HG02884 (cell line): ENCODE measurements around the gene AQP5.

ENCODE experiments used
- ATAC-seq: cut with Tn5 transposase; IDR thresholded peaks from one replicate; pipeline ENCODE4 v1.9.1; 2021; ENCODE audit warnings: mild to moderate bottlenecking, moderate library complexity; ENCODE audit not compliant: unreplicated experiment

AQP5 gene

GRCh38 chr12:49963976-49964815 lies 2.5 kb downstream of the AQP5 start:
- ATAC-seq, result no peak

GRCh38 chr12:49964849-49965624 lies 3.4 kb downstream of the AQP5 start:
- no peak for ATAC-seq

GRCh38 chr12:49965836-49966235 lies 4.2 kb downstream of the AQP5 start:
- ATAC-seq, result no peak

DNA sequence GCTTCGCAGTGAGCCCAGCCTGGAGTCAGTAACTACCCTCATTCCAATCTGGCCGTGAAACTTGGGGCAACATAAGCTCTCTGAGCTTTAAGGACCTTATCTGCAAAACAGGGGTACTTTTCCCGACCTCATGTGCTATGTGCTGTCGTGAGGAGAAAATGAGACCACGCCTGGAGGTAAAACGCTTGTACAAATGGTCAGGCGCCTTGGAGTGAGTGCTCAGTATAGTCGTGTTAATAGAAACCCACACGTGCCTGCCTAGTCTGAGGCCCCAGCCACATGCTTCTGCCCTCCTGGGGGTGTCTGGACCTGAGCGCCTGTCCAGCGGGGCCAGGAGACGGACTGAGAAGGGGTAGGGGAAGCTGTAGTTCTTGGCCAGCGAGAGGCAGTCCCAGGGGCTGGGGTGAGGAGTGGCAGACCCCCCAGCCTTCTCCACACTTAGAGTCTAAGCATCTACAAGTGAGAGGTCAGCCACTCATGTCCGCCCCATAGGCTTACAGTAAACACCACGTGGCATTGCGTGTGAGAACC lies 4.9 kb downstream of the AQP5 start:
- ATAC-seq, result no peak

DNA sequence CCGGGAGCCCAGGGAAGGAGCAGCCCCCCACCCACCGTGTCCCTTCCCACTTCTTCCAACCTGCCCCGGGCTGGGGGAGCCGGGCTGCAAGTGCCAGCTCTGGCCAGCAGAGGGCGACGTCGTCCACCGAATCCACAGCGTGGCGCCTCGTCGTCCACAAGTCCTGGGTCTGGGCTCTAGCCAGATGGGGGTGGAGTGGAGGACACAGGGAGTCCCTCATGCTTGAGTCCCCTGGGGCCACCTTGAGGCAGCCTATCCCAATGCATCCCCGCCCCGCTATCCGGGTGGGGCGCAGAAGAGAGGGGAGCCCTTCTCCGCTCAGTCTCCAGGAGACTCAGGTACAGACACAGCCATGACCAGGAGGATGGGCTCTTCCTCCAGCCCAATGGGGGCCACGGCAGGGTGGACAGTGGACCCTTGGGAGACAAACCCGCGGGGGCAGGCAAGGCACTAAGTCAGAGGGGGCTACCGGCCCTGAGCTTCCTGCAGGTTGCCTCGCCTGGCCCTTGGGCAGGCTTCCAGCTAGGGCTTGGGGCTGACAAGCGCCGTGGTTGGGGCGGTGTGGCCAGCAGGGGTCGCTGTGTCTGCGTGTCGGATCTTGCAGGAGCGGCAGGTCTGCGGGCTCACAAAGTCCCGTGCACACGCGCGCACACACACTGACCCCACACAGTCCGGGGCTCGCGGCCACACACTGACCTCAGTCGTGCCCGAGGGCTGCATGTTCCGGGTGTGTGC lies 5.5 kb downstream of the AQP5 start:
- peak; percentile 50 for ATAC-seq

DNA sequence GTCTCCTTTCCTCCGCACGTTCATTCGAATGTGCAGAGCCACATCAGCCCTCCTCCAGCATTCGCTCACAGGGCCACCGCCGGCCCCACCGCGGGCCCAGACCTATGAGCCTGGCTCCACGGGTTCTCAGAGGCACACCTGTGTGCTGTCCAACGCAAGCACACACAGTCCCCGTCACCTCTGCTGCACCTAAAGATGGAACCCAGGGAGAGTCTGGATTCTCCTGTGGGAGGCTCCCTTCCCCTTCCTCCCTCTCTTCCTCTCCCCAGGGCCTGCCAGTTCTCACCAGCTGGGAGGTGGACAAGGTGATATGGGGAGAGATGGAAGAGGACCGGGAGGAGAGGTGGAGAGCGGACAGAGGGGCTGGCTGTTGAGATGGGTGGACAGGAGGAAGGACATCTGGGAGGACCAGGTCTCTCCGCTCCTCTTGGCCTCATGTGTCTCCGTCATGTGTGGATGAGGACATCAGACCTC lies 6.1 kb downstream of the AQP5 start:
- no peak for ATAC-seq

- ATAC-seq, result no peak
Observed at GRCh38 chr12:49968471-49968870, 6.8 kb downstream of the AQP5 start.

DNA sequence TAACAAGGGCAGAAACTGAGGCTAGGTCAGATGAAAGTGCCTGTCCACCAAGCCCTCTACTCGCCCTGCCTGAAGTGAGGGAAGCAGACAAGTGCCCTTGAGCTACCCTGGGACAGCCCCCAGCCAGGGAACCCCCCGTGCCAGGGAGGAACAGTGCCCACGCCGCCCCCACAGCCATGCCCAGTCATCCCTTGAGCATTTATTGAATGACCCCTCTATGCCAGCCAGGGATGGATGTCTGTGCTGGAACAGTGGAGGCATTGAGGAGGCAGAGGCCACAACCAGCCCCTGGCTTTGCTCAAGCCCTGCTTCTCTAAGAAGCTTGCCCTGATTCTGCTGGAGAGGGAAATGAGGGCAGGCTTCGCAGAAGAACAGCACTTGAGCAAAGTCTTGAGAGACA lies 7.4 kb downstream of the AQP5 start:
- ATAC-seq, result no peak

DNA sequence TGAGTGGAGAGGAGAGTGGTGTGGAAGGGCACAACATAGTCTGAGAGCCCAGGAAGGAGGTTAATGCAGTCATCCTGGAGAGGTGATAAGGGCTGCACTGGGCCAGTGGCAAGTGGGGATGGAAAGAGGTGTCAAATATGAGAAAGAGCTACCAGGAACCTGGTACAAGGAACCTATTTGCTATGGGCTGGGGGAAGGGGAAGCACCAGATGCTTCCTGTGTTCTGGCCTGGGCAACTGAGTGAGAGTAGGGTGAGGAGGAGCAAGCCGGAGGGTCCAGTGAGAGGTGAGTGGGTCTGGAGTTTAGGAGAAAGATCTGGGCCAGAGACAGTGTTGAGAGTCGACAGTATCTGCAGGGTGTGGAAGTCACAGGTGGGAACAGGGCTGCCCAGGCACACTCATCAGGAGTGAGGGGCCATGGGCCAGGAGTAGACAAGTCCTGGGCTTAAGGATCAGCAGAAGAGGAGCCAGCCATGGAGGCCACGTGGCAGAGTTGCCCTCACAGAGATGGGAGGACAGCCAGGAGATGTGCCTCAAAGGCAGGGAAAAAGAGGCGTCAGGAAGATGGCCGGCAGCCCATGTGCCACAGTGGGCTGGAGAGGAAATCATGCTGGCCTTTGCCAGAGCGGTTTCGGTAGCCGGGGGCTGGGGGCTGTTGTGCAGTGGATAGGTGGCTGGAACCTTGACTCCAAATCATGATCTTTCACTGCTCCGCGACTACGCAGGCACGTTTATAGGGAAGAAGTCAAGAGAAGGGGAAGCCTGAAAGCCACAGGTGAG lies 8.2 kb downstream of the AQP5 start:
- no peak for ATAC-seq

- ATAC-seq, result no peak
Observed at GRCh38 chr12:49970658-49971057, 9.0 kb downstream of the AQP5 start.

DNA sequence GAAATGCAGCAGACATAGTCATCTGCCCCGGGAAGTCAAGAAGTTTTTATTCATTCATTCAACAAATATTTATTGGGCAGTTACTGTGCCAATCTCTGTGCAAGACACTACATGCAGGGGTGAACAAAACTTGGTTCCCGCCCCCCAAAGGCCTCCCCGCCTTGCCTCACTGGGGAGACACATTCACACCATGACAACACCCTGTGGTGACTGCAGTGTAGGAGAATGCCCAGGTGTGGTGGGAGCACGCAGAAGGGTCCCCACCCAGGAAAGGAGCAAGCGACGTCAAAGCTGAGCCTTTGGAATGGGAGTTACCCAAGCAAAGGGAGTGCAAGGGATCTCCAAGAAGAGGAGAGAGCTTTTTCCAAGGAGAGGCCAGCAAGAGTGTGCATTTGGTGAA lies 9.5 kb downstream of the AQP5 start:
- no peak for ATAC-seq

DNA sequence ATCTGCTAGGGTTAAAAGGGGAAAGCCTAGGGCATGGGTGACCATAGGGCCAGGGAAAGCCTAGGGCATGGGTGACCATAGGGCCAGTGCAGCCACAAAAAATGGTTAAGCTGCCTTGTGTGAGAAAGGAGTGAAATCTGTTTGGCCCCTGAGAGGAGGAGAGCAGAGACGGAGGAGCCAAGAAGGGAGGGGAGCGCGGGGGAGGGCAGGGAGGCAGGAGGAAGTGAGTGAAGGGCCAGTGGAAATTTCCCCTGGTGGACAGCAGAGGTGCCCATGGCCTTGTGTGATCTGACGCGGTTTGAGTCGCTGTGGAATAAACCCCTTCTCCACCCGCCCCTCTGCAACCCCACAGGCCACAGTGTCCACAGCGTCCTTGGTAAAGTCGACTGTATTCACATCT lies 10.5 kb downstream of the AQP5 start:
- ATAC-seq, result no peak

GRCh38 chr12:49972641-49973360 lies 11.1 kb downstream of the AQP5 start, which contains the start of gene AQP6:
AQP6 (plus strand) TSS chr12:49972947; CDS start chr12:49973174, 227 bp downstream.
- ATAC-seq, result no peak

- ATAC-seq, result no peak
Observed at GRCh38 chr12:49973361-49973830, 11.7 kb downstream of the AQP5 start.

DNA sequence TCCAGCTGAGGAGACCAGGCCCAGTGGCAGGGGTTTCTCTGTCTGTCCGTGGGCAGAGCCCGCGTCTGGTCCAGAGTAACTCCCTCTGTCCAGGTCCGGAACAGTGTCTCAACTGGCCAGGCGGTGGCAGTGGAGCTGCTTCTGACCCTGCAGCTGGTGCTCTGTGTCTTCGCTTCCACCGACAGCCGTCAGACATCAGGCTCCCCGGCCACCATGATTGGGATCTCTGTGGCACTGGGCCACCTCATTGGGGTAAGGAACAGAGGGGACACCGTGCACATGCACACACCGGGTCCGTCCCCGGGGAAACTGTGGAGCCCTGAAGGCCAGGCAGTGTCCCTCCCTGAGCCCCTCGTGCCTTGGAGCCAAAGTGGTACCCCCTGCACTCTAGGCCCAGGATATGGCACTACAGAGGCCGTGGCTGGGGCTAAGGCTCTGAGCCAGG lies 12.6 kb downstream of the AQP5 start:
- no peak for ATAC-seq

- no peak for ATAC-seq
Observed at GRCh38 chr12:49974677-49975317, 13.1 kb downstream of the AQP5 start.

- ATAC-seq, result no peak
Observed at GRCh38 chr12:49975318-49975761, 13.7 kb downstream of the AQP5 start.

GRCh38 chr12:49976557-49976956 lies 14.9 kb downstream of the AQP5 start:
- ATAC-seq, result no peak

- ATAC-seq, result no peak
Observed at GRCh38 chr12:49978125-49978524, 16.5 kb downstream of the AQP5 start.
